ENCODE data around the gene KCNH2. TPM values are rescaled to one million over a fixed set of nuclear protein-coding genes. Genes with fewer than 3 reads are reported as not detected.

The KCNH2 gene
- total RNA-seq, 1 donor from 2014 or later: under 0.01 TPM

- TF ChIP-seq CTCF (IDR thresholded peaks at IDR 0.05; ENCODE audit: insufficient read depth, low read length, severe bottlenecking): no peak
- DNase-seq (ENCODE audit: low read depth) (no peak), FAIRE-seq (no peak)
- H3K36me3 ChIP-seq (ENCODE audit: control insufficient read depth, insufficient read depth, low read length): no peaks in the 10 kb centered on the region
- no peak overlapping the region for H3K4me3 ChIP-seq (ENCODE audit: low read depth, low read length)
- H3K27me3 ChIP-seq (ENCODE audit: control insufficient read depth, insufficient read depth, low read length): no peaks in the 10 kb centered on the region
These were observed 28.1 kb downstream of the KCNH2 start for GRCh38 chr7:150949971-150950491.

- FAIRE-seq (no peak), DNase-seq (ENCODE audit: low read depth) (no peak)
- H3K27me3 ChIP-seq (ENCODE audit: control insufficient read depth, insufficient read depth, low read length): no peaks in the 10 kb centered on the region
- H3K4me3 ChIP-seq (ENCODE audit: low read depth, low read length): no peak overlapping the region
- no peaks in the 10 kb centered on the region for H3K36me3 ChIP-seq (ENCODE audit: control insufficient read depth, insufficient read depth, low read length)
- no peak for TF ChIP-seq CTCF (IDR thresholded peaks at IDR 0.05; ENCODE audit: insufficient read depth, low read length, severe bottlenecking)
These were observed 28.6 kb downstream of the KCNH2 start for GRCh38 chr7:150949564-150949963.

GRCh38 chr7:150948791-150949251, 29.3 kb downstream of the KCNH2 start:
- Histone ChIP-seq H3K27me3 (ENCODE audit: control insufficient read depth, insufficient read depth, low read length) (no peaks in the 10 kb centered on the region), H3K4me3 (ENCODE audit: low read depth, low read length) (no peak overlapping the region), H3K36me3 (ENCODE audit: control insufficient read depth, insufficient read depth, low read length) (no peaks in the 10 kb centered on the region)
- FAIRE-seq: no peak
- DNase-seq (ENCODE audit: low read depth): no peak
- TF ChIP-seq CTCF (IDR thresholded peaks at IDR 0.05; ENCODE audit: insufficient read depth, low read length, severe bottlenecking): no peak

GRCh38 chr7:150947761-150948651, 30.1 kb downstream of the KCNH2 start:
- DNase-seq (ENCODE audit: low read depth) (no peak), FAIRE-seq (no peak)
- no peak for TF ChIP-seq CTCF (IDR thresholded peaks at IDR 0.05; ENCODE audit: insufficient read depth, low read length, severe bottlenecking)
- Histone ChIP-seq H3K36me3 (ENCODE audit: control insufficient read depth, insufficient read depth, low read length) (no peaks in the 10 kb centered on the region), H3K4me3 (ENCODE audit: low read depth, low read length) (no peak overlapping the region), H3K27me3 (ENCODE audit: control insufficient read depth, insufficient read depth, low read length) (no peaks in the 10 kb centered on the region)

- H3K27me3 ChIP-seq (ENCODE audit: control insufficient read depth, insufficient read depth, low read length): no peaks in the 10 kb centered on the region
- H3K36me3 ChIP-seq (ENCODE audit: control insufficient read depth, insufficient read depth, low read length): no peaks in the 10 kb centered on the region
- no peak for TF ChIP-seq CTCF (IDR thresholded peaks at IDR 0.05; ENCODE audit: insufficient read depth, low read length, severe bottlenecking)
- DNase-seq (ENCODE audit: low read depth): no peak
- no peak overlapping the region for H3K4me3 ChIP-seq (ENCODE audit: low read depth, low read length)
- FAIRE-seq: no peak
These were observed 30.8 kb downstream of the KCNH2 start for GRCh38 chr7:150947241-150947745.
